IMR-90 (cell line): ENCODE measurements around the gene ADGB.

Experiments used
- MAFK ChIP-seq: IDR thresholded peaks from 2 replicates; pipeline ENCODE4 v1.6.1; 2012; ENCODE audit warnings: low read depth, low read length, improper control_type of control experiment
- MXI1 ChIP-seq: IDR thresholded peaks from 2 replicates; pipeline ENCODE4 v1.6.1; 2012; ENCODE audit warnings: low read depth, mild to moderate bottlenecking, low read length, moderate library complexity, borderline replicate concordance
- POLR2A ChIP-seq: IDR thresholded peaks from 2 replicates; pipeline ENCODE4 v1.6.1; 2012; ENCODE audit warnings: mild to moderate bottlenecking, low read depth, low read length
- SMC3 ChIP-seq: fragments of 150-350 bp; IDR thresholded peaks from 2 replicates; pipeline ENCODE4 v1.6.1; 2016; ENCODE audit warnings: low read depth, mild to moderate bottlenecking, antibody characterized with exemption, low read length, moderate library complexity
- TF ChIP-seq, protein P1 (sequence below): conservative IDR thresholded peaks from 2 replicates; pipeline ENCODE4 v1.5.1; 2012; ENCODE audit warnings: mild to moderate bottlenecking, low read depth, low read length, improper control_type of control experiment

DNA sequence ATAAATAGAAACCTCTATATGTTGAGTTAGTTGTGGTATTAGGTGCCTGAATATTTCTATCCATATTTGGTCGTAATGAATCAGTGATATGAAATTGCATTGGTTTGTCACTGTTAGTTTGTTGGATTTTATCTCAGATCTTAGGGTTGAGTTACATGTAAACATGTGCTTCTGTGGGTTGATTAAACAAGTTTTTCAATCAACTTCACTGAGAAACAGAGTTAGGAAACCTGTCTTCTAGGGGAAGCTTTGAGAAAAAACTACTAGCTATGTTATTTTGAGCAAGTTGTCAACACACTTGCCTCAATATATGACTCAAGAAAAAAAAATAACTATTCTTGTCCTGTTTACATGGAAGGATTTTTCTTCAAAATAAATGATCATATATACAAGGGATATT lies 14.8 kb upstream of the ADGB start:
- TF ChIP-seq MXI1 (no peak), POLR2A (no peak), SMC3 (no peak), MAFK (no peak)
- TF ChIP-seq, protein P1, sequence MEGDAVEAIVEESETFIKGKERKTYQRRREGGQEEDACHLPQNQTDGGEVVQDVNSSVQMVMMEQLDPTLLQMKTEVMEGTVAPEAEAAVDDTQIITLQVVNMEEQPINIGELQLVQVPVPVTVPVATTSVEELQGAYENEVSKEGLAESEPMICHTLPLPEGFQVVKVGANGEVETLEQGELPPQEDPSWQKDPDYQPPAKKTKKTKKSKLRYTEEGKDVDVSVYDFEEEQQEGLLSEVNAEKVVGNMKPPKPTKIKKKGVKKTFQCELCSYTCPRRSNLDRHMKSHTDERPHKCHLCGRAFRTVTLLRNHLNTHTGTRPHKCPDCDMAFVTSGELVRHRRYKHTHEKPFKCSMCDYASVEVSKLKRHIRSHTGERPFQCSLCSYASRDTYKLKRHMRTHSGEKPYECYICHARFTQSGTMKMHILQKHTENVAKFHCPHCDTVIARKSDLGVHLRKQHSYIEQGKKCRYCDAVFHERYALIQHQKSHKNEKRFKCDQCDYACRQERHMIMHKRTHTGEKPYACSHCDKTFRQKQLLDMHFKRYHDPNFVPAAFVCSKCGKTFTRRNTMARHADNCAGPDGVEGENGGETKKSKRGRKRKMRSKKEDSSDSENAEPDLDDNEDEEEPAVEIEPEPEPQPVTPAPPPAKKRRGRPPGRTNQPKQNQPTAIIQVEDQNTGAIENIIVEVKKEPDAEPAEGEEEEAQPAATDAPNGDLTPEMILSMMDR = no peak
